Effector memory CD4-positive, alpha-beta T cell (primary cell): ENCODE data around the gene UAP1.

Source experiments
- DNase-seq, 3 donors: peaks; one replicate each; pipeline ENCODE4 v3.0.0-alpha.2; 2020
- H3K27ac ChIP-seq: 2 replicates; pipeline ENCODE4 v1.7.0; 2013; ENCODE audit warnings: mild to moderate bottlenecking, low read length, moderate library complexity; ENCODE audit not compliant: insufficient read depth, poor library complexity, severe bottlenecking
- H3K27me3 ChIP-seq: replicated peaks from 2 replicates; pipeline ENCODE4 v1.7.0; 2013; ENCODE audit warnings: mild to moderate bottlenecking, low read length; ENCODE audit not compliant: insufficient read depth, control insufficient read depth, poor library complexity, severe bottlenecking
- H3K36me3 ChIP-seq: 2 replicates; pipeline ENCODE4 v1.7.0; 2013; ENCODE audit warnings: mild to moderate bottlenecking, low read length, moderate library complexity; ENCODE audit not compliant: control insufficient read depth, insufficient read depth
- H3K4me1 ChIP-seq: 2 replicates; pipeline ENCODE4 v1.7.0; 2013; ENCODE audit warnings: low read length, mild to moderate bottlenecking; ENCODE audit not compliant: control insufficient read depth, insufficient read depth, poor library complexity, severe bottlenecking
- H3K4me3 ChIP-seq: 2 replicates; pipeline ENCODE4 v1.7.0; 2013; ENCODE audit warnings: low read length, low read depth, mild to moderate bottlenecking; ENCODE audit not compliant: insufficient read depth, poor library complexity, severe bottlenecking
- H3K9me3 ChIP-seq: 2 replicates; pipeline ENCODE4 v1.7.0; 2013; ENCODE audit warnings: mild to moderate bottlenecking, low read length, moderate library complexity; ENCODE audit not compliant: control insufficient read depth

UAP1 gene

GRCh38 chr1:162644986-162645314, 83.4 kb downstream of the UAP1 start:
- Histone ChIP-seq H3K4me3 (no peak overlapping the region), H3K9me3 (no peaks in the 10 kb centered on the region), H3K4me1 (no peaks in the 10 kb centered on the region), H3K36me3 (no peaks in the 10 kb centered on the region), H3K27ac (no peak overlapping the region), H3K27me3 (no peaks in the 10 kb centered on the region)
- DNase-seq = no peak

- no peak overlapping the region for H3K4me3 ChIP-seq
- no peaks in the 10 kb centered on the region for H3K9me3 ChIP-seq
- DNase-seq = no peak
- H3K27ac ChIP-seq = no peak overlapping the region
- no peaks in the 10 kb centered on the region for H3K4me1 ChIP-seq
- H3K36me3 ChIP-seq = no peaks in the 10 kb centered on the region
- no peaks in the 10 kb centered on the region for H3K27me3 ChIP-seq
Observed at GRCh38 chr1:162645666-162646065, 84.1 kb downstream of the UAP1 start.

GRCh38 chr1:162649583-162649982, 88.1 kb downstream of the UAP1 start:
- Histone ChIP-seq H3K27ac (no peak overlapping the region), H3K4me3 (no peak overlapping the region), H3K9me3 (no peaks in the 10 kb centered on the region), H3K4me1 (no peaks in the 10 kb centered on the region), H3K27me3 (no peaks in the 10 kb centered on the region), H3K36me3 (no peaks in the 10 kb centered on the region)
- no peak for DNase-seq
